NOMO-1 treated with DMSO at 0.1 percent for 48 hours (cell line): ENCODE results near the gene CAPZB.
A peak's percentile ranks its signal among the peaks of the same experiment; 100 is the strongest.

Source experiments
- DNase-seq: peaks from one replicate; lab custom pipeline; 2025; ENCODE audit not compliant: unreplicated experiment; lab: John Stamatoyannopoulos, UW

CAPZB gene

GRCh38 chr1:19409477-19410341, 75.6 kb downstream of the CAPZB start:
- no peak for DNase-seq

- no peak for DNase-seq
These were observed 77.7 kb downstream of the CAPZB start for GRCh38 chr1:19407494-19408096.

GRCh38 chr1:19406680-19407079, 78.7 kb downstream of the CAPZB start:
- DNase-seq, result no peak

GRCh38 chr1:19405761-19406487, 79.4 kb downstream of the CAPZB start:
- DNase-seq, result no peak

GRCh38 chr1:19405195-19405760, 80.1 kb downstream of the CAPZB start:
- DNase-seq, result no peak

- no peak for DNase-seq
These were observed 80.6 kb downstream of the CAPZB start for GRCh38 chr1:19404748-19405147.

GRCh38 chr1:19403256-19403655, 82.1 kb downstream of the CAPZB start:
- no peak for DNase-seq

GRCh38 chr1:19402031-19402813, 83.1 kb downstream of the CAPZB start:
- DNase-seq, result no peak

GRCh38 chr1:19401535-19401889, 83.8 kb downstream of the CAPZB start:
- DNase-seq, result no peak

GRCh38 chr1:19400875-19401534, 84.3 kb downstream of the CAPZB start:
- DNase-seq, result no peak

- DNase-seq, result no peak
These were observed 85.1 kb downstream of the CAPZB start for GRCh38 chr1:19400192-19400611.

GRCh38 chr1:19398309-19398760, 87.0 kb downstream of the CAPZB start:
- no peak for DNase-seq

GRCh38 chr1:19397217-19397945, 88.0 kb downstream of the CAPZB start:
- no peak for DNase-seq

- DNase-seq, result no peak
These were observed 89.1 kb downstream of the CAPZB start for GRCh38 chr1:19396280-19396679.

- no peak for DNase-seq
These were observed 89.6 kb downstream of the CAPZB start for GRCh38 chr1:19395678-19396192.

GRCh38 chr1:19393046-19393445, 92.3 kb downstream of the CAPZB start:
- DNase-seq, result no peak

- no peak for DNase-seq
These were observed 93.1 kb downstream of the CAPZB start for GRCh38 chr1:19392221-19392620.

GRCh38 chr1:19391596-19391981, 93.8 kb downstream of the CAPZB start:
- DNase-seq, result no peak

- peak; percentile 5 for DNase-seq
These were observed 94.3 kb downstream of the CAPZB start for GRCh38 chr1:19390901-19391595.
